Right ventricle myocardium inferior (tissue), 1 donor: Measurements from ENCODE around the gene LTN1. TPM values are rescaled to one million over a fixed set of nuclear protein-coding genes. Genes with fewer than 3 reads are reported as not detected.
"Not testable (repeated sequence)": the region's sequence is repeated elsewhere in the genome, so short reads cannot be mapped to it uniquely, and the experiment has no call there.

ENCODE experiments used
- ATAC-seq: fragments of 200-7000 bp; cut with Tn5 transposase; one replicate; pipeline ENCODE4 v1.9.1; 2020; ENCODE audit warnings: mild to moderate bottlenecking, moderate library complexity
- DNase-seq: peaks from one replicate; pipeline ENCODE4 v3.0.0; 2021; ENCODE audit errors: missing footprints
- intact Hi-C: fragments of 100-400 bp; cut with DNase I; formaldehyde crosslinking; loops from one replicate; pipeline ENCODE4 v1.11.0; 2022
- total RNA-seq: library from RNA; stranded (reverse); fragmentation: NEBNext Ultra II Directional; extraction: Animal tissue kit (Norgen Biotek cat#: 25700); gene quantifications from one replicate; pipeline ENCODE4 v1.2.1, GENCODE V29; 2021
- donor health status: DM: no; HTN: yes; CAD: no; lungs with severe emphysema.

The LTN1 gene
- total RNA-seq, 1 donor from 2014 or later, result 16.6 TPM

DNA sequence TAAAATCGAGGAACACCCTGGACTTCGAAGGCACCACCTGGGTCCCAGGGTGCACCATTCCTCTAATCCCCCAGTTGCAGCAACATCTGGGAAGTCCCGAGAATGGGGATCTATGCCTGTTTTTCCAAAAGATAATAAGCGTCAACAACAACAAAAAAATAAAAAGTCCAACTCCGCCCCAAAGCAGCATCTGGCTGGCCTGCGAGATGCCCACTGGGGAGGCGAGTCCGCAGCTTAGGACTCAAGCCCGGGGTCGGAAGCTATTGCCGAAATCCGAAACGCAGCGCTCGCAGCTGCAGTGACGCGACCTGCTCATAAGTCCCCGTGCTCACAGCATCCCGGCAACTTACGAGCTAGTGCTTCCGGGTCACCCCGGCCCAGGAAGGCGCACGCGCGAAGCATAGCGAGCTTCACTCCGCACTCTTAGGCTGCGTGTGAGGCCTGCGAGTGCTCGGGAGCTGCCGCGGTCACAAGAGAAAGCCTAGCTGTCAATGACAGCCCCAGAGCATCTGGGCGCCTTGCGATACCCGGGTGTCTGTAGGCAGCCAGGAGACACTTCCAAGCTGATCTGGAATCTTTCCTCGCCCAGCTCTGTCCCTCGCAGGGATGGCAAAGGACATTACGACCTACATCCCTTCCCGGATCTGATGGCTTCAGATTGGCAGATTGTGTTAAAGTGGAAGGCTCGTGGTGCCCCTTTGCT, 9.9 kb upstream of the LTN1 start:
- ATAC-seq (peak; percentile 100), DNase-seq (peak; percentile 97)
- intact Hi-C loops, result loop anchor here (1.0 to 2.0 kb wide), 2 partner anchors 16 to 22 kb away; partner anchors contain the start of genes RWDD2B and USP16

- DNase-seq (no peak), ATAC-seq (no peak)
- intact Hi-C loops, result loop anchor here (5.0 kb wide), 1 partner anchor 34 kb away; no protein-coding TSS in a partner anchor
Measured at GRCh38 chr21:28993293-28993629, 584 bp upstream of the LTN1 start.

- intact Hi-C loops, result loop anchor here (5.0 kb wide), 1 partner anchor 35 kb away; no protein-coding TSS in a partner anchor
- DNase-seq (no peak), ATAC-seq (no peak)
Measured at GRCh38 chr21:28991861-28992525, 684 bp downstream of the LTN1 start.

DNA sequence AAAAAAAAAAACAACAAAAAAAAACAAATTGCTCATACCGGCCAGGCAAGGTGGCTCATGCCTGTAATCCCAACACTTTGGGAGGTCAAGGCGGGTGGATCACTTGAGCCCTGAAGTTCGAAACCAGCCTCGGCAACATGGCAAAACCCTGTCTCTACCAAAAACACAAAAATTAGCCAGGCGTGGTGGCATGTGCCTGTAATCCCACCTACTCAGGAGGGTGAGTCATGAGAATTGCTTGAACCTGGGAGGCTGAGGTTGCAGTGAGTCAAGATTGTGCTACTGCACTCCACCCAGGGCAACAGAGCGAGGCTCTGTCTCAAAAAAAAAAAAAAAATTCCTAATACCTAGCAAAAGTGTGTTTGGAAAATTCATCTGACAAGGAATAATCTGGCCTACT, 4.5 kb downstream of the LTN1 start:
- intact Hi-C loops, ATAC-seq, DNase-seq: not testable (repeated sequence)

GRCh38 chr21:28986677-28987076, 6.0 kb downstream of the LTN1 start:
- DNase-seq, result no peak
- intact Hi-C loops, result no loop called here
- ATAC-seq, result no peak

DNA sequence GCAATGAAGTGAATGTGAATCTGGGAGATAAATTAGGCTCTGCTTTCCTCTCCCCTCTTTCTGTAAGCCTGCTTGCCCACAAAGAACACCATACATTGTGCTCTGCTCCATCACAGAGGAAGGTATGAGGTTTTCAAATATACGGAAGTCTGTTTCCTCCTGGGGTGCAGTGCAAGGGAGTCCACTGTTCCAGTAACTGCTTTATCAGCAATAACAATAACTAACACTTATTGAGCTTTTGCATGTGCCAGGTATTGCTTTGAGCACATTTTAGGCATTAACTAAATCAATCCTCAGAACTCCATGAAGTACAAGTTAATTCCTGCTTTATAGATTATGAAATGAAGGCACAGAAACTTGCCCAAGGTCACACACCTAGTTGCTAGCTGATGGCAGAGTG, 10.0 kb downstream of the LTN1 start:
- intact Hi-C loops, result no loop called here
- DNase-seq (no peak), ATAC-seq (no peak)

DNA sequence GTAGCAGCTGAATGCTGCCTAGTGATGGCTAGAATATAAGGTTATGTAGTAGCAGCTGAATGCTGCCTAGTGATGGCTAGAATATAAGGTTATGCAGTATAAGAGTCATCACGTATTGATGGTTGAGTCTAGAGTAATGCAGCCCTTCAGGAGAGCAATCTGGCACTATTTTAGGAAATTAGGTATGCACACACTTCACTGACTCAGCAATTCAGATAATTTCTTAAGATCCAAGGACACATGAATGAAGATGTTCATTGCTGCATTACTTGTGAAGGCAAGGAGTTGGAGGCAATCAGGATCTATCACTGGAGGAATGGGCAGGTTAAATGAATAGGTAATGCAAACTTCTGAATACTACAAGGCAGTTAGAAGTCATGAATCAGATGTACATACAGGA, 13.6 kb downstream of the LTN1 start:
- DNase-seq, result no peak
- ATAC-seq, result no peak
- intact Hi-C loops, result no loop called here

DNA sequence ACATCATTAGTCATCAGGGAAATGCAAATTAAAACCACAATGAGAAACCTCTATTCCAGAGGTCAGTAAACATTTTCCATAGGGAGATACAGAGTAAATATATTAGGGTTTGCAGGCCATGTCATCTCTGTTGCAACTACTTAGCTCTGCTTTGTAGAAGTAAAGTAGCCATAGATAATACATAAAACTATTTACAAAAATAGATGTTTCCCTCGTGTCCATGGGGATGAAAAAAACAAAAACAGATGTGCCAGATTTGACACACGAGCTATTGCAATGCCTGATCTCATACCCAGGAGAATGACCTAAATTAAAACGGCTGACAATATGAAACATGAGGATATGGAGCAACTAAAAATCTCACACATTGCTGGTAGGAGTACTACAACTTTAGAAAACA, 17.3 kb downstream of the LTN1 start:
- ATAC-seq (peak; percentile 23), DNase-seq (no peak)
- intact Hi-C loops, result no loop called here

GRCh38 chr21:28974531-28975227, 18.0 kb downstream of the LTN1 start:
- intact Hi-C loops, result no loop called here
- no peak for DNase-seq
- no peak for ATAC-seq

DNA sequence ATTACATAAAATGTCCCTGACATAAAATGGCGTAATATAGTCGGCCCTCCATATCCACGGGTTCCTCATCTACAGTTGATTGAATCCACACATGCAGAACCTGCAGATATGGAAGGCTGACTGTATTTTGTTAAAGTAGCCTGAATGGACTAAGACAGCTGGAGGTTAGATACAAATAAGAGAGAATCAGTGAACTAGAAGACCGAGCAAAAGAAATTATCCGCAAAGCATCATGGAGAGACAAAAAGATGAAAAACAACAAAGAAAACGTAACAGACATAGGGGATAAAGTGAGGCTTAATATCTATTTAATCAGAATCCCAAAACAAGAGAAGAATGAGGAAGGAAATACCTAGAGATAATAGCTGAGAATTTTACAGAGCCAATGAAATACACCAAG, 20.3 kb downstream of the LTN1 start:
- ATAC-seq (no peak), DNase-seq (no peak)
- intact Hi-C loops, result no loop called here

DNA sequence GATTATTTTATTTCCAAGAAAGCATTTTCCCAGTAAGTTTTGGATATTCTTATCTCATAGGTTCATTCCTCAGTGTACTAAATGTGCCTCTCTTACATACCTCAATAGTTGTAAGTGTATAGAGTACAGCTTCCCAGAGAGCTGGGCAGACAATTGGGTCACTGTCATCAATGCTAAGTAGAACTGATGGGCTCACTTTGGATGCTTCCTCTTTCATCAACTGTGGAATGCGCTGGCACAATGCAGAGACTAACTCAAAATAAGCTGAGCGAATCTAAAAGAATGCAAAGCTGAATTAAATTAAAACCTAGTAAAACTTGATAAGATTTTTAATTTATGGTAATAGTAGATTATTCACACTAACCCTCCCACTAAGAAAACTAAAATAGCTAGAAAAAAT, 21.5 kb downstream of the LTN1 start:
- ATAC-seq, result no peak
- intact Hi-C loops, result no loop called here
- DNase-seq, result no peak

DNA sequence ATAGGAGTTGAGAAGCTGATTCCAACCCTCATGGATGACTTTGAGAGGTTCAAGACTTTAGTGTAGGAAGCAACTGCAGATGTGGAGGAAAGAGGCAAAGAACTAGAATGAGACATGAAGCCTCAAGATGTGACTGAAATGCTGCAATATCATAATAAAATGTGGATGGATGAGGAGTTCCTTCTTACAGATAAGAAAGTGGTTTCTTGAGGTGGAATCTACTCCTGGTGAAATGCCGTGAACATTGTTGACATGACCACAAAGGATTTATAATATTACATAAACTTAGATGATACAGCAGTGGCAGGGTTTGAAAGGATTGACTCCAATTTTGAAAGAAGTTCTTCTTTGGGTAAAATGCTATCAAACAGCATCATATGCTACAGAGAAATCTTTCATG, 28.8 kb downstream of the LTN1 start:
- intact Hi-C loops, result no loop called here
- no peak for DNase-seq
- no peak for ATAC-seq

DNA sequence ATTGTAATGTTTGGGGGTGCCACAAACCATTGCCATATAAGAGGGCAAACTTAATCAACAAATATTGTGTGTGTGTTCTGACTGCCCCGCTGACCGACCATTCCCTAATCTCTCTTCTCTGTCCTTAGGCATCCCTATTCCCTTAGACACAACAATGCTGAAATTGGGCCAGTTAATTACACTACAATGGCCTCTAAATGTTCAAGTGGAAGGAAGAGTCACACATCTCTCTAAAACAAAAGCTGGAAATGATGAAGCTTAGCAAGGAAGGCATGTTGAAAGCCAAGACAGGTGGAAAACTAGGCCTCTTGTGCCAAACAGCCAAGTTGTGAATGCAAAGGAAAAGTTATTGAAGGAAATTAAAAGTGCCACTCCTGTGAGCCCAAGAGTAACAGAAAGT, 30.2 kb downstream of the LTN1 start:
- intact Hi-C loops, result no loop called here
- ATAC-seq (no peak), DNase-seq (no peak)

DNA sequence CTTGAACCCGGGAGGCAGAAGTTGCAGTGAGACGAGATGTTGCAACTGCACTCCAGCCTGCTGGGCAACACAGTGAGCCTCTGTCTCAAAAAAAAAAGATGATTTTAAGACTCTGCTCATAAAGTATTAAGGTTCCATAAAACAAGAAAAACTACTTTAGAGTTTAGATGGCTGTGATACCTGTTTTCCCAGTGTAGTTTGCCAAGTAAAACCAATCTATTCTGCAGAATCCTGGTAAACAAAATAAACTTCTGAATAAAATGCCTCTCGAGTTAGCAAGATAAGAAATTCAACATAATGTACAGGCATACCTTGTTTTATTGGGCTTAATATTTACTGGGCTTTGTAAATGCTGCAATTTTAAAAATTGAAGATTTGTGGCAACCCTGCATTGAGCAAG, 30.8 kb downstream of the LTN1 start:
- DNase-seq (no peak), ATAC-seq (no peak)
- intact Hi-C loops, result no loop called here

GRCh38 chr21:28960245-28960644, 32.4 kb downstream of the LTN1 start:
- ATAC-seq, result no peak
- DNase-seq, result no peak
- intact Hi-C loops, result no loop called here

DNA sequence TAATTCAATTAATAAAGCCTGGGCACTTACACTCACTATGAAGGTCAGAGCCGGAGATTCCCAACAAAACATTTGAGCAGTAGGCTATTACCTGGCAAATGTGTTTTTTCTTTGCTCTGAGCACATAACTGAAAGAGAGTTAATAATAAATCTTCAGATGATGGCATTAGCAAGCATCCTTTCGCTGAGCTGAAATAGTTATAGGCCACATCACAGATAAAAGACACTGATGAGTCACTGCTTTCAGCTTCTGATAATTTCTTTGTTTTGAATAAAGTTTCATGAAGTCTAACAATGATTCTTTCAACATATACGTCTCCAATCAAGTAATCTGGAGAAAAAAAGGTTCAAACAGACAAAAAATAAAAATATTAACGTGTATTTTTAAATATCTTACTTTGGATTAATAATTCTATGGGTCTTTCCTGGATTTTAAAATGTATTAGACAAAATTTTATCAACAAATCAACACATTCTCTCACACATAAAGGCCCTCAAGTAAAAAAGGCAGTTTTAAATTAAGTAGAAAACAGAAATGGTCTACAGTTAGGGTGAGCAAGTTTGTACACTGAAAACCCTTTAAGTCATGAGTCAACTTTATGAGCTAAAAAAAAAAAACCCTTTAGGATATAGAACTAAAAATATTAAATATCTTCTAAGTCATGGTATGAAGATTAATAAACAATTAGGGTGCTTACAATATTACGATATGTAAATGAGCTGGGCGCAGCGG, 33.1 kb downstream of the LTN1 start:
- intact Hi-C loops, result no loop called here
- no peak for DNase-seq
- ATAC-seq, result no peak

GRCh38 chr21:28953247-28953646, 39.4 kb downstream of the LTN1 start:
- intact Hi-C loops, result no loop called here
- DNase-seq (no peak), ATAC-seq (no peak)

- DNase-seq, result no peak
- intact Hi-C loops, result no loop called here
- ATAC-seq, result no peak
Measured at GRCh38 chr21:28952686-28953085, 40.0 kb downstream of the LTN1 start.

GRCh38 chr21:28949318-28949717, 43.4 kb downstream of the LTN1 start:
- DNase-seq, result no peak
- no peak for ATAC-seq
- intact Hi-C loops, result no loop called here
